Lung (tissue), 12 donors: ENCODE measurements around the gene RAB40A. TPM values are rescaled to one million over a fixed set of nuclear protein-coding genes. Genes with fewer than 3 reads are reported as not detected.

Source experiments
- ATAC-seq: fragments of 200-7000 bp; cut with Tn5 transposase; one replicate; pipeline ENCODE4 v1.9.1; 2020; ENCODE audit warnings: moderate number of reproducible peaks; ENCODE audit not compliant: insufficient read depth, low FRiP score
- DNase-seq, 3 donors: peaks; one replicate each; pipeline ENCODE4 v3.0.0-alpha.2; 2013 to 2017
- H3K27ac ChIP-seq, 2 donors: one replicate each; pipeline ENCODE4 v1.5.1; 2013; ENCODE audit warnings: mild to moderate bottlenecking in 2 of 2, moderate library complexity in 2 of 2, control low read depth in 1 of 2, inconsistent platforms in 1 of 2, low read depth in 1 of 2, low read length in 1 of 2
- H3K27me3 ChIP-seq, 3 donors: one replicate each; pipeline ENCODE4 v1.5.1; 2013; ENCODE audit warnings: low read length in 2 of 3; ENCODE audit not compliant: control insufficient read depth in 3 of 3, insufficient read depth in 3 of 3
- H3K36me3 ChIP-seq, 4 donors: one replicate each; pipeline ENCODE4 v1.5.1; 2013; ENCODE audit warnings: low read length in 4 of 4, mild to moderate bottlenecking in 1 of 4, moderate library complexity in 1 of 4; ENCODE audit not compliant: control insufficient read depth in 4 of 4, insufficient read depth in 4 of 4
- H3K4me1 ChIP-seq, 5 donors: one replicate each; pipeline ENCODE4 v1.5.1; 2013; ENCODE audit warnings: low read length in 5 of 5, mild to moderate bottlenecking in 2 of 5, moderate library complexity in 1 of 5; ENCODE audit not compliant: control insufficient read depth in 5 of 5, insufficient read depth in 5 of 5
- H3K4me3 ChIP-seq: one replicate; pipeline ENCODE4 v1.5.1; 2013; ENCODE audit warnings: mild to moderate bottlenecking, control low read depth, moderate library complexity
- H3K9ac ChIP-seq, 2 donors: one replicate each; pipeline ENCODE4 v1.5.1; 2013; ENCODE audit warnings: low read length in 2 of 2, control low read depth in 1 of 2; ENCODE audit not compliant: insufficient read depth in 1 of 2
- H3K9me3 ChIP-seq, 4 donors: one replicate each; pipeline ENCODE4 v1.5.1; 2013; ENCODE audit warnings: low read length in 3 of 4, mild to moderate bottlenecking in 1 of 4, moderate library complexity in 1 of 4; ENCODE audit not compliant: control insufficient read depth in 4 of 4, insufficient read depth in 3 of 4
- CTCF ChIP-seq: IDR thresholded peaks from 2 replicates; pipeline ENCODE4 v1.5.1; 2012; ENCODE audit warnings: mild to moderate bottlenecking; ENCODE audit errors: control extremely low read depth, extremely low read depth
- WGBS, 2 donors: extraction: QIAGEN DNeasy Blood & Tissue Kit; methylation state at CpG; one replicate each; pipeline ENCODE4 v1.1.7; 2013; 5-methylcytosine and 5-hydroxymethylcytosine counted together
- polyA plus RNA-seq, 2 donors: library from polyadenylated mRNA; stranded (reverse); fragments of 200-250 nt; gene quantifications; one replicate each; pipeline ENCODE4 v1.2.1, GENCODE V29; 2013
- total RNA-seq, 2 donors: library from RNA; depleted of rRNA in 1 of 2; stranded (reverse); fragments of >200 nt in 1 of 2; gene quantifications; one replicate each; pipeline ENCODE4 v1.2.1, GENCODE V29; 2014 to 2021
- donor health status: control.
- donor health status: control.
- donor health status: Bipolar disorder and iron deficiency.
- donor health status: healthy.
- donor health status: DM: yes; HTN: yes; CAD: no.

Gene RAB40A
- total and polyA plus RNA-seq, 4 donors: 0.06 to 1.1 (median 0.24) TPM

DNA sequence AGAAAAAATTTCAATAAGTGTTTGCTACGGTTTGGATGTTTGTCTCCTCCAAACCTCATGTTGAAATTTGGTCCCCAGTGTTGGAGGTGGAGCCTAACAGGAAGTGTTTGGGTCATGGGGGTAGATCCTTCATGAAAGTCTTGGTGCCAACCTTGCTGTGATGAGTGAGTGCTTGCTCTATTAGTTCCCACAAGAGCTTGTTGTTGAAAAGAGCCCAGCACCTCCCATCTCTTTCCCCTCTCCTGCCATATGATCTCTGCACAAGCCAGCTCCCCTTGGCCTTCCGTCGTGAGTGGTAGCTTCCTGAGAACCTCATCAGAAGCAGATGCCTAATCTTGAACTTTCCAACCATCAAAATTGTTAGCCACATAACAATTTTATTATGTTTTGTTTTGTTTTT, 10.3 kb upstream of the RAB40A start:
- H3K4me3 ChIP-seq: no peak overlapping the region
- no peak overlapping the region for H3K9ac ChIP-seq
- WGBS, 2 donors: 59 to 81% methylated on average over 3 of the region's 3 CpGs
- no peaks in the 10 kb centered on the region for H3K9me3 ChIP-seq
- H3K27me3 ChIP-seq: peaks cover 4 to 27% (median 7%) of the 10 kb centered on the region in 3 donors
- no peaks in the 10 kb centered on the region for H3K4me1 ChIP-seq
- H3K36me3 ChIP-seq: no peaks in the 10 kb centered on the region
- ATAC-seq (no peak), DNase-seq (no peak)
- TF ChIP-seq CTCF: no peak
- no peak overlapping the region for H3K27ac ChIP-seq

DNA sequence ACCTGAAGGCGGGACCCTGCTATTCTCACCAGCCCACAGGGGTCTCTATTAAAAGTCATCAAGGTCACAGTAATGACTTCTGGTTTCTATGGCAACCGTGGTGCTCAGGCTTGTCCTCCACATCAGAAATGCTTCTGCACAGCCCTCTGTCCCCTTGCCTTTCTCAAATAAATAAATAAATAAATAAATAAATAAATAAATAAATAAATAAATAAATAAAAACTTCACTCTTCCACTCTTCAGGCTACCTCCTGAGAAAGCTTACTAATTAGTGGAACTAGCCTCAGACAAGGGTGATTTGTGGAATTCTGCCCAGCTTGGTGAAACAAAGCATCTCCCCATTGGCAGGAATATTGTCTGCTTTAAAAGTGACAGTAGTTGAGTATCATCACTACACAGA, 5.5 kb upstream of the RAB40A start:
- H3K4me3 ChIP-seq: no peak overlapping the region
- H3K9me3 ChIP-seq: peaks cover 0 to 2% (median 0%) of the 10 kb centered on the region in 4 donors
- H3K27me3 ChIP-seq: peaks cover 4 to 35% (median 4%) of the 10 kb centered on the region in 3 donors
- no peaks in the 10 kb centered on the region for H3K36me3 ChIP-seq
- no peaks in the 10 kb centered on the region for H3K4me1 ChIP-seq
- no peak for TF ChIP-seq CTCF
- WGBS, 2 donors: 59 to 84% methylated on average over 2 of the region's 2 CpGs
- no peak overlapping the region for H3K9ac ChIP-seq
- ATAC-seq (no peak), DNase-seq (no peak)
- H3K27ac ChIP-seq: no peak overlapping the region

DNA sequence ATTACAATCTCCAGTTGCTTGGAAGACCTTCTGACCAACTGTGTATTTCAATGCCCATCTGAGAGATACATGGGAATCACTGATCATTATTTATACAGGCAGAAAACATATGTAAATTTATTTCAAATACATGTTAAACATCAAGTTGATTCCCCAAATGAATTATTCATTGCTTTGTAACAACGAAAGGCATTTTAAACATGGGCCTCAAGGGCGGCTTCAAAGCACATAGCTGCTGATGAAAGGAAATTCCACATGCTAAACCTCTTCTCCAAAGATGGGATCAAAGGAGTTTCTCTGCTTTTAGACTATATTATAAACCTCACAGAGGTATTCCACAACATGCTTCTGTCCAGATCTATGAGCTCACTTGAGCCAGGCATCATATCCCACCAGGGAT, 4.3 kb upstream of the RAB40A start:
- Histone ChIP-seq H3K9ac (no peak overlapping the region), H3K4me3 (no peak overlapping the region), H3K27ac (no peak overlapping the region), H3K27me3 (peaks cover 4 to 31% (median 4%) of the 10 kb centered on the region in 3 donors), H3K9me3 (peaks cover 0 to 2% (median 0%) of the 10 kb centered on the region in 4 donors), H3K36me3 (no peaks in the 10 kb centered on the region), H3K4me1 (no peaks in the 10 kb centered on the region)
- no peak for DNase-seq
- no peak for ATAC-seq
- no peak for TF ChIP-seq CTCF
- 64 to 96% methylated on average over 2 of the region's 2 CpGs for WGBS, 2 donors

DNA sequence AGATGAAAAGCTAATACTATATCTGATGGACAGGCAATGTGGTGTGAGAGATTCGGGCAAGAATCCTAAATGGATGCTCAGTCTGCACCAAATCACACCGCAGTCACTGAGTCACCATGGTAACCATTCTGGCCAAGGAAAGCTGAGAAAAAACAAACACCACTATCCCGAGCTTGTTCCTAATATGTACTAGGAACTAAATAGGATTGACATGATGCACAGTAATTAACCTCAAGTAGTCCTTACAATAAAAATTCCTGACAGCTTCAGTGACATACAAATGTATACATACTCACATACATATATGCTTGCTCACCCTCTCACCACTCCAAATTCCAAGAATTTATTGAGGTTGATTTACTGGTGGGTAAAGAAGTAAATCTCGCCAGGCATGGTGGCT, 1.1 kb upstream of the RAB40A start:
- WGBS, 2 donors: 63 to 81% methylated on average over 4 of the region's 4 CpGs
- Histone ChIP-seq H3K36me3 (no peaks in the 10 kb centered on the region), H3K9ac (no peak overlapping the region), H3K4me1 (no peaks in the 10 kb centered on the region), H3K4me3 (no peak overlapping the region), H3K27me3 (peaks cover 4 to 28% (median 13%) of the 10 kb centered on the region in 3 donors), H3K9me3 (peaks cover 0 to 2% (median 0%) of the 10 kb centered on the region in 4 donors), H3K27ac (no peak overlapping the region)
- ATAC-seq (no peak), DNase-seq (peak in 2 of 3 donors; percentile 51 to 52)
- no peak for TF ChIP-seq CTCF
